ENCODE data around the gene GTSF1L. TPM values are rescaled to one million over a fixed set of nuclear protein-coding genes. Genes with fewer than 3 reads are reported as not detected.

The GTSF1L gene
- total RNA-seq, 1 donor from 2014 or later: not detected

GRCh38 chr20:43725666-43726065 is 1.1 kb downstream of the GTSF1L start:
- Histone ChIP-seq H3K9me3 (no peaks in the 10 kb centered on the region), H3K4me3 (no peak overlapping the region), H3K36me3 (no peaks in the 10 kb centered on the region), H3K27ac (no peak overlapping the region), H3K27me3 (no peaks in the 10 kb centered on the region), H3K4me1 (no peaks in the 10 kb centered on the region)
- no peak for TF ChIP-seq CTCF (IDR thresholded peaks at IDR 0.05)
- no peak for DNase-seq (ENCODE audit: low spot score in 2 of 2)
- intact Hi-C loops (cut with DNase I): no loop called here

DNA sequence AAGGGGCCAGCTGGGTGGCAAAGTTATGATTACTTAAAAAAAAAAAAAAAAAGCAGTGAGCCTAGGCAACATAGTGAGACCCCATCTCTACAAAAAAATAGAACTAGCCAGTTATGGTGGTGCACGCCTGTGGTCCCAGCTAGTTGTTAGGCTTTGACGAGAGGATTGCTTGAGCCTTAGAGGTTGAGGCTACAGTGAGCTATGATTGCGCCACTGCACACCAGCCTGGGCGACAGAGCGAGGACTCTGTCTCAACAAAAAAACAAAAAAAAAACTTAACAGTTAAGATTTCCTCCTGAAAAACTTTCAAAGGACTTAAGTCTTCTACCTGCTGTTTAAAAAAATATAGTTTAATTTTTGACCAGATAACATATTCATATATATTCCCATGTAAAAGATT is 2.4 kb downstream of the GTSF1L start:
- no peak for DNase-seq (ENCODE audit: low spot score in 2 of 2)
- Histone ChIP-seq H3K27ac (no peak overlapping the region), H3K4me3 (no peak overlapping the region), H3K27me3 (no peaks in the 10 kb centered on the region), H3K4me1 (no peaks in the 10 kb centered on the region), H3K36me3 (no peaks in the 10 kb centered on the region), H3K9me3 (no peaks in the 10 kb centered on the region)
- no peak for TF ChIP-seq CTCF (IDR thresholded peaks at IDR 0.05)
- intact Hi-C loops (cut with DNase I): no loop called here

GRCh38 chr20:43723735-43724134 is 3.1 kb downstream of the GTSF1L start:
- Histone ChIP-seq H3K4me3 (no peak overlapping the region), H3K4me1 (no peaks in the 10 kb centered on the region), H3K27me3 (no peaks in the 10 kb centered on the region), H3K27ac (no peak overlapping the region), H3K36me3 (no peaks in the 10 kb centered on the region), H3K9me3 (no peaks in the 10 kb centered on the region)
- DNase-seq (ENCODE audit: low spot score in 2 of 2): no peak
- no peak for TF ChIP-seq CTCF (IDR thresholded peaks at IDR 0.05)
- intact Hi-C loops (cut with DNase I): no loop called here

DNA sequence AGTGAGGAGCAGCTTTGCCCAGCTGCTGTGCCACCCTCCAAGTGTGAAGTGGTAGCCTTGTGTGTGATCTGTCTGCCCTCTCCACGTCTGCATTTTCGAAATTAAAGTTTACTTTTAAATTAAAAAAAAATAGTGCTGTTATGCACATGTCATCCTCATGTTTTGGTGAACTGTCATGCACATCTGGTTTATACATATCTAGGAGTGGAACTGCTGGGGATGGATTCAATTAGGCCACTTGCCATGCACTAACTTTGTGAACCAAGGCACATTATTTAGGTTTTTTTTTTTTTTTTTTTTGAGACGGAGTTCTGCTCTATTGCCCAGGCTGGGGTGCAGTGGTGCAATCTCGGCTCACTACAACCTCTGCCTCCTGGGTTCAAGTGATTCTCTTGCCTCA is 3.6 kb downstream of the GTSF1L start:
- Histone ChIP-seq H3K4me3 (no peak overlapping the region), H3K27ac (no peak overlapping the region), H3K27me3 (no peaks in the 10 kb centered on the region), H3K36me3 (no peaks in the 10 kb centered on the region), H3K9me3 (no peaks in the 10 kb centered on the region), H3K4me1 (no peaks in the 10 kb centered on the region)
- no peak for DNase-seq (ENCODE audit: low spot score in 2 of 2)
- intact Hi-C loops (cut with DNase I): no loop called here
- TF ChIP-seq CTCF (IDR thresholded peaks at IDR 0.05): no peak

GRCh38 chr20:43722153-43722505 is 4.7 kb downstream of the GTSF1L start:
- Histone ChIP-seq H3K27me3 (no peaks in the 10 kb centered on the region), H3K36me3 (no peaks in the 10 kb centered on the region), H3K4me1 (no peaks in the 10 kb centered on the region), H3K9me3 (no peaks in the 10 kb centered on the region), H3K27ac (no peak overlapping the region), H3K4me3 (no peak overlapping the region)
- intact Hi-C loops (cut with DNase I): no loop called here
- DNase-seq (ENCODE audit: low spot score in 2 of 2): no peak
- no peak for TF ChIP-seq CTCF (IDR thresholded peaks at IDR 0.05)

DNA sequence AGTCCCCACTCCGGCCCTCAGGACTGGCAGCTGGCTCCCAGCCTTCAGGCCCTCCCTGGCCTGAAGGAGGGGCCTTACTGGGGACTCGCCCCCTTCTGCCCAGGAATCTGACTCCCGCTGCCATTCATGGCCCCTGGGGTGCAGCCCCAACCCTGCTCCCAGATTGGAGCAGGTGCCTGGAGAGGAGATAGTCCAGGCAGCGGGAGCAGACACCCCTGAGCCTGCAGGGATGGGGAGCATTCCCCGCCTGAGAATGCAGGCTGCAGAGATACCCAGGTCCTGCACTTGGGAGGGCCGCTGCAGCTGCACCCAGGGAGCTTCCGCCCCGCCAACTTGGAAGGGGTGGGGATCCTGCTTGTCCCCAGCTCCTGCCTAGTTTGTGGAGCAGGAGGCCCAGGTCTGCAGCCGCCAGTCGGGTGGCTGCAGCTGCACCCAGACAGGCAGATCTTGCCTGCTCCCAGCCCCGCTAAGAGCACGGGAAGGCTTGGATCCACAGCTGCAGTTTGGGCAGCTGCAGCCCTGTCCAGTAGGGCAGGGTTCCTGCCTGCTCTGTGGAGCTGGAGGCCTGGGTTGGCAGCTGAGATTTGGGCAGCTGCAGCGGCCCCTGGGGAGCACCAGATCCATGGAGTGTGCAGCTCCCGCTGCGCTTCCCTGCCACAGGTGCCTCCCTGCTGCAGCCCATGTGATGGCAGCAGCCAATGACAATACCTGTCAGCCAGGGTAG is 5.2 kb downstream of the GTSF1L start:
- no peaks in the 10 kb centered on the region for H3K36me3 ChIP-seq
- no peak overlapping the region for H3K27ac ChIP-seq
- H3K9me3 ChIP-seq: no peaks in the 10 kb centered on the region
- H3K4me1 ChIP-seq: no peaks in the 10 kb centered on the region
- no peak for TF ChIP-seq CTCF (IDR thresholded peaks at IDR 0.05)
- no peaks in the 10 kb centered on the region for H3K27me3 ChIP-seq
- intact Hi-C loops (cut with DNase I): no loop called here
- H3K4me3 ChIP-seq: no peak overlapping the region
- DNase-seq (ENCODE audit: low spot score in 2 of 2): no peak

Data from ascending aorta (tissue), 2 donors.